DOHH2 (cell line): Measurements from ENCODE around the gene NTMT1.
"Not testable (repeated sequence)": the region's sequence is repeated elsewhere in the genome, so short reads cannot be mapped to it uniquely, and the experiment has no call there.

Experiments used
- H3F3A ChIP-seq: fragments of 200-600 bp; sonication (generic), shearing (Covaris generic); 2 replicates; pipeline ENCODE4 v1.6.0; 2016; ENCODE audit warnings: antibody characterized with exemption, mild to moderate bottlenecking; ENCODE audit not compliant: control insufficient read depth, insufficient read depth
- H3K27ac ChIP-seq: fragments of 200-600 bp; sonication (generic); 2 replicates; pipeline ENCODE4 v1.5.1; 2014; ENCODE audit warnings: low read depth, mild to moderate bottlenecking, low read length, moderate library complexity
- H3K27me3 ChIP-seq: fragments of 200-600 bp; sonication (generic); 2 replicates; pipeline ENCODE4 v1.6.1; 2014; ENCODE audit warnings: mild to moderate bottlenecking, low read length, mixed read lengths; ENCODE audit not compliant: control insufficient read depth
- H3K36me3 ChIP-seq: fragments of 200-600 bp; sonication (generic); 2 replicates; pipeline ENCODE4 v1.6.1; 2014; ENCODE audit warnings: mild to moderate bottlenecking, low read length, moderate library complexity, mixed read lengths; ENCODE audit not compliant: control insufficient read depth
- H3K4me1 ChIP-seq: fragments of 200-600 bp; sonication (generic); 2 replicates; pipeline ENCODE4 v1.6.1; 2014; ENCODE audit warnings: mild to moderate bottlenecking, low read length, mixed read lengths; ENCODE audit not compliant: control insufficient read depth
- H3K4me2 ChIP-seq: fragments of 200-600 bp; sonication (generic); 2 replicates; pipeline ENCODE4 v1.6.0; 2014; ENCODE audit warnings: mild to moderate bottlenecking, low read length, moderate library complexity
- H3K4me3 ChIP-seq: fragments of 200-600 bp; sonication (generic); 2 replicates; pipeline ENCODE4 v1.5.1; 2014; ENCODE audit warnings: mild to moderate bottlenecking, low read length, mixed read lengths
- H3K79me2 ChIP-seq: fragments of 200-600 bp; sonication (generic); 2 replicates; pipeline ENCODE4 v1.6.1; 2014; ENCODE audit warnings: mild to moderate bottlenecking, low read length, mixed read lengths; ENCODE audit not compliant: control insufficient read depth
- H3K9me2 ChIP-seq: fragments of 200-600 bp; sonication (generic); replicated peaks from 2 replicates; pipeline ENCODE4 v1.6.1; 2014; ENCODE audit warnings: mild to moderate bottlenecking, low read length, mixed read lengths; ENCODE audit not compliant: control insufficient read depth
- H3K9me3 ChIP-seq: fragments of 200-600 bp; sonication (generic); 2 replicates; pipeline ENCODE4 v1.6.1; 2014; ENCODE audit warnings: antibody characterized with exemption, low read length, mixed read lengths; ENCODE audit not compliant: control insufficient read depth, insufficient read depth
- H4K20me1 ChIP-seq: fragments of 200-600 bp; sonication (generic); 2 replicates; pipeline ENCODE4 v1.6.0; 2014; ENCODE audit warnings: low read depth, mild to moderate bottlenecking, antibody characterized with exemption, low read length, moderate library complexity; ENCODE audit not compliant: control insufficient read depth, insufficient read depth
- CTCF ChIP-seq: fragments of 200-600 bp; sonication (generic); IDR thresholded peaks from one replicate; pipeline ENCODE4 v1.5.1; 2014; ENCODE audit warnings: antibody characterized with exemption, mild to moderate bottlenecking, low read depth, low read length; ENCODE audit not compliant: poor library complexity, severe bottlenecking
- EZH2phosphoT487 ChIP-seq: fragments of 200-600 bp; sonication (generic); IDR thresholded peaks from 2 replicates; pipeline ENCODE4 v1.6.1; 2017; ENCODE audit warnings: borderline replicate concordance, mild to moderate bottlenecking, antibody characterized with exemption, low read length, moderate library complexity, mixed read lengths

NTMT1 gene

GRCh38 chr9:129590466-129590865 lies 35.5 kb upstream of the NTMT1 start:
- Histone ChIP-seq H3K4me1 (peaks cover 18% of the 10 kb centered on the region), H3K9me3 (no peaks in the 10 kb centered on the region), H3K4me2 (no peak overlapping the region), H3K79me2 (no peaks in the 10 kb centered on the region), H3K36me3 (no peaks in the 10 kb centered on the region), H3K27ac (no peak overlapping the region), H3K9me2 (no peaks in the 10 kb centered on the region), H3K4me3 (no peak overlapping the region), H3K27me3 (peaks cover 15% of the 10 kb centered on the region), H3F3A (no peaks in the 10 kb centered on the region), H4K20me1 (no peaks in the 10 kb centered on the region)
- no peak for TF ChIP-seq CTCF
- no peak for TF ChIP-seq EZH2phosphoT487

GRCh38 chr9:129591916-129592315 lies 34.0 kb upstream of the NTMT1 start:
- Histone ChIP-seq H3F3A (no peaks in the 10 kb centered on the region), H3K27ac (no peak overlapping the region), H3K4me2 (no peak overlapping the region), H3K4me1 (peaks cover 8% of the 10 kb centered on the region), H3K36me3 (no peaks in the 10 kb centered on the region), H3K79me2 (no peaks in the 10 kb centered on the region), H4K20me1 (no peaks in the 10 kb centered on the region), H3K27me3 (peaks cover 25% of the 10 kb centered on the region), H3K9me3 (no peaks in the 10 kb centered on the region), H3K9me2 (no peaks in the 10 kb centered on the region), H3K4me3 (no peak overlapping the region)
- no peak for TF ChIP-seq CTCF
- no peak for TF ChIP-seq EZH2phosphoT487

GRCh38 chr9:129592790-129593189 lies 33.2 kb upstream of the NTMT1 start:
- H4K20me1 ChIP-seq, H3K9me2 ChIP-seq, H3K36me3 ChIP-seq, H3K27ac ChIP-seq, H3F3A ChIP-seq, H3K79me2 ChIP-seq, H3K4me3 ChIP-seq, H3K4me1 ChIP-seq, H3K4me2 ChIP-seq, H3K9me3 ChIP-seq: not testable (repeated sequence)
- peaks cover 30% of the 10 kb centered on the region for H3K27me3 ChIP-seq

GRCh38 chr9:129594632-129595031 lies 31.3 kb upstream of the NTMT1 start:
- Histone ChIP-seq H3K4me3 (no peak overlapping the region), H3K4me1 (peaks cover 4% of the 10 kb centered on the region), H3K36me3 (no peaks in the 10 kb centered on the region), H3K9me3 (no peaks in the 10 kb centered on the region), H3K79me2 (no peaks in the 10 kb centered on the region), H4K20me1 (no peaks in the 10 kb centered on the region), H3K4me2 (no peak overlapping the region), H3K27me3 (peaks cover 34% of the 10 kb centered on the region), H3F3A (no peaks in the 10 kb centered on the region), H3K27ac (no peak overlapping the region), H3K9me2 (no peaks in the 10 kb centered on the region)
- TF ChIP-seq CTCF (no peak), EZH2phosphoT487 (no peak)
